Measurements from ENCODE around the gene POLN.

The POLN gene

GRCh38 chr4:2057382-2058065 is 184.4 kb downstream of the POLN start:
- DNase-seq (ENCODE audit: low spot score) (no peak), ATAC-seq (ENCODE audit: low read depth) (no peak)
- TF ChIP-seq, protein P1, sequence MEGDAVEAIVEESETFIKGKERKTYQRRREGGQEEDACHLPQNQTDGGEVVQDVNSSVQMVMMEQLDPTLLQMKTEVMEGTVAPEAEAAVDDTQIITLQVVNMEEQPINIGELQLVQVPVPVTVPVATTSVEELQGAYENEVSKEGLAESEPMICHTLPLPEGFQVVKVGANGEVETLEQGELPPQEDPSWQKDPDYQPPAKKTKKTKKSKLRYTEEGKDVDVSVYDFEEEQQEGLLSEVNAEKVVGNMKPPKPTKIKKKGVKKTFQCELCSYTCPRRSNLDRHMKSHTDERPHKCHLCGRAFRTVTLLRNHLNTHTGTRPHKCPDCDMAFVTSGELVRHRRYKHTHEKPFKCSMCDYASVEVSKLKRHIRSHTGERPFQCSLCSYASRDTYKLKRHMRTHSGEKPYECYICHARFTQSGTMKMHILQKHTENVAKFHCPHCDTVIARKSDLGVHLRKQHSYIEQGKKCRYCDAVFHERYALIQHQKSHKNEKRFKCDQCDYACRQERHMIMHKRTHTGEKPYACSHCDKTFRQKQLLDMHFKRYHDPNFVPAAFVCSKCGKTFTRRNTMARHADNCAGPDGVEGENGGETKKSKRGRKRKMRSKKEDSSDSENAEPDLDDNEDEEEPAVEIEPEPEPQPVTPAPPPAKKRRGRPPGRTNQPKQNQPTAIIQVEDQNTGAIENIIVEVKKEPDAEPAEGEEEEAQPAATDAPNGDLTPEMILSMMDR (IDR thresholded peaks at IDR 0.05; ENCODE audit: poor library complexity, severe bottlenecking): no peak

DNA sequence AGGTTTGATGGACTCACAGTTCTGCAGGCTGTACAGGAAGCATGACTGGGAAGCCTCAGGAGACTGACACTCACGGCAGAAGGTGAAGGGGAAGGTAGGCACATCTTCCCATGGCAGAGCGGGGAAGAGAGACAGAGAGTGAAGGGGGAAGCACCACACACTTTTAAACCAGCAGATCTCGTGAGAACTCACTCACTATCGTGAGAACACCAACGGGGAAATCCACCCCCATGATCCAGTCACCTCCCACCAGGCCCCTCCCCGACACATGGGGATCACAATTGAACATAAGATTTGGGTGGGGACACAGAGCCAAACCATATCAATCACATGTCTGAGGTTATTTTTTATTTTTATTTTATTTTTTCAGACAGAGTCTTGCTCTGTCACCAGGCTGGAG is 187.7 kb downstream of the POLN start:
- H3K27ac ChIP-seq (ENCODE audit: poor library complexity, severe bottlenecking): no peak overlapping the region
- no peaks in the 10 kb centered on the region for H3K36me3 ChIP-seq (ENCODE audit: low read depth)
- DNase-seq (ENCODE audit: low spot score): no peak
- H3K4me3 ChIP-seq (ENCODE audit: severe bottlenecking): no peak overlapping the region
- H3K27me3 ChIP-seq (ENCODE audit: insufficient read depth, poor library complexity, severe bottlenecking): peaks cover 28% of the 10 kb centered on the region
- H3K4me1 ChIP-seq (ENCODE audit: insufficient read depth, poor library complexity, severe bottlenecking): no peaks in the 10 kb centered on the region
- TF ChIP-seq, protein P1 (IDR thresholded peaks at IDR 0.05; ENCODE audit: poor library complexity, severe bottlenecking): no peak
- ATAC-seq (ENCODE audit: low read depth): no peak
- no peaks in the 10 kb centered on the region for H3K9me3 ChIP-seq (ENCODE audit: severe bottlenecking)

More at GRCh38 chr4:2057382-2058065, 184.4 kb downstream of the POLN start:
- no peaks in the 10 kb centered on the region for H3K36me3 ChIP-seq (ENCODE audit: low read depth)
- H3K4me1 ChIP-seq (ENCODE audit: insufficient read depth, poor library complexity, severe bottlenecking): no peaks in the 10 kb centered on the region
- H3K27me3 ChIP-seq (ENCODE audit: insufficient read depth, poor library complexity, severe bottlenecking): peaks cover 32% of the 10 kb centered on the region
- H3K27ac ChIP-seq (ENCODE audit: poor library complexity, severe bottlenecking): no peak overlapping the region
- H3K9me3 ChIP-seq (ENCODE audit: severe bottlenecking): no peaks in the 10 kb centered on the region
- H3K4me3 ChIP-seq (ENCODE audit: severe bottlenecking): no peak overlapping the region

DNA sequence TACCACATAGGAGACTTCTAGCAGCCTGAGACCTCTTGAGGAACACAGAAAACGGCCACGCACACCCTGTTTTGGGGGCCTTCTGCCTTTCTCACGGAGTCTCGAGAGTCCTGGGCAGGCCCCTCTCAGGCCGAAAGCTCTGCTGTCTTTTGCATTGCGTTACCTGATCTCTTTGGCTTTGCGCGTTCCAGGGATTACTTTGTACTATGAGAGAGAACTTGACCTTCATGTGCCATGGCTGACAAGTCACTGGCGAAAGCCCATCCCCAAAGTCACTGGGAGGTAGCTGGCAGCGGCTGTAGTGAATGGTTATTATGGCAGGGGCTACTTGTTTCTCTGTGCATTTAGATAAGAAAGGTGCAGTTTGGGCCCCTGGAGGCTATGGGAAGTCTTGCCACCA is 190.8 kb downstream of the POLN start:
- Histone ChIP-seq H3K9me3 (ENCODE audit: severe bottlenecking) (no peaks in the 10 kb centered on the region), H3K27ac (ENCODE audit: poor library complexity, severe bottlenecking) (no peak overlapping the region), H3K4me1 (ENCODE audit: insufficient read depth, poor library complexity, severe bottlenecking) (no peaks in the 10 kb centered on the region), H3K27me3 (ENCODE audit: insufficient read depth, poor library complexity, severe bottlenecking) (peaks cover 7% of the 10 kb centered on the region), H3K4me3 (ENCODE audit: severe bottlenecking) (no peak overlapping the region), H3K36me3 (ENCODE audit: low read depth) (no peaks in the 10 kb centered on the region)
- ATAC-seq (ENCODE audit: low read depth) (no peak), DNase-seq (ENCODE audit: low spot score) (no peak)
- TF ChIP-seq, protein P1 (IDR thresholded peaks at IDR 0.05; ENCODE audit: poor library complexity, severe bottlenecking): no peak

DNA sequence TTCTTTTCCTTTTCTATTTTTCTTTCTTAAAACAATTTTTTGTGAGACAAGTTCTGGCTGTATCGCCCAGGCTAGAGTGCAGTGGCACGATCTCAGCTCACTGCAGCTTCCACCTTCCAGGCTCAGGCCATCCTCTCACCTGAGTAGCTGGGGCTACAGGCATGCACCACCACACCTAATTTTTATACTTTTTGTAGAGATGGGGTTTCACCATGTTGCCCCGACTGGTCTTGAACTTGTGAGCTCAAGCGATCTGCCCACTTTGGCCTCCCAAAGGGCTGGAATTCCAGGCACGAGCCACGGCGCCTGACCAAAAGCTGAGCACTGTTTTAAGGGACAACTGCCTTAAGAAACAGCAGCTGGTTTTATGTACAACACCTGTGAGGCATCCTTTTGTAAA is 192.1 kb downstream of the POLN start:
- no peak overlapping the region for H3K4me3 ChIP-seq (ENCODE audit: severe bottlenecking)

GRCh38 chr4:2049381-2049780 is 192.5 kb downstream of the POLN start:
- DNase-seq (ENCODE audit: low spot score) (no peak), ATAC-seq (ENCODE audit: low read depth) (no peak)
- Histone ChIP-seq H3K36me3 (ENCODE audit: low read depth) (no peaks in the 10 kb centered on the region), H3K4me1 (ENCODE audit: insufficient read depth, poor library complexity, severe bottlenecking) (no peaks in the 10 kb centered on the region), H3K27ac (ENCODE audit: poor library complexity, severe bottlenecking) (no peak overlapping the region), H3K9me3 (ENCODE audit: severe bottlenecking) (no peaks in the 10 kb centered on the region), H3K27me3 (ENCODE audit: insufficient read depth, poor library complexity, severe bottlenecking) (no peaks in the 10 kb centered on the region), H3K4me3 (ENCODE audit: severe bottlenecking) (no peak overlapping the region)
- TF ChIP-seq, protein P1 (IDR thresholded peaks at IDR 0.05; ENCODE audit: poor library complexity, severe bottlenecking): no peak

More for the DNA sequence above, 192.1 kb downstream of the POLN start:
- DNase-seq (ENCODE audit: low spot score): no peak
- no peaks in the 10 kb centered on the region for H3K4me1 ChIP-seq (ENCODE audit: insufficient read depth, poor library complexity, severe bottlenecking)
- ATAC-seq (ENCODE audit: low read depth): no peak
- H3K27ac ChIP-seq (ENCODE audit: poor library complexity, severe bottlenecking): no peak overlapping the region
- H3K36me3 ChIP-seq (ENCODE audit: low read depth): no peaks in the 10 kb centered on the region
- H3K27me3 ChIP-seq (ENCODE audit: insufficient read depth, poor library complexity, severe bottlenecking): no peaks in the 10 kb centered on the region
- no peaks in the 10 kb centered on the region for H3K9me3 ChIP-seq (ENCODE audit: severe bottlenecking)
- TF ChIP-seq, protein P1 (IDR thresholded peaks at IDR 0.05; ENCODE audit: poor library complexity, severe bottlenecking): no peak
